Posterior vena cava (tissue), 2 donors: Measurements from ENCODE around the gene FBXL16. TPM values are rescaled to one million over a fixed set of nuclear protein-coding genes. Genes with fewer than 3 reads are reported as not detected.

ENCODE experiments used
- DNase-seq: peaks from one replicate; pipeline ENCODE4 v3.0.0-alpha.2; 2020; ENCODE audit warnings: low spot score
- intact Hi-C, 2 donors: fragments of 100-400 bp; cut with DNase I; formaldehyde crosslinking; loops; one replicate each; pipeline versions ENCODE4 v1.14.1 to v1.14.2; 2022 to 2023
- total RNA-seq, 2 donors: library from RNA; stranded (reverse); fragmentation: NEBNext Ultra II Directional; extraction: Animal tissue kit (Norgen Biotek cat#: 25700); gene quantifications; one replicate each; pipeline ENCODE4 v1.2.1, GENCODE V29; 2021
- donor health status: DM: yes; HTN: yes; CAD: no.
- donor health status: DM: yes; HTN: yes; CAD: no.

FBXL16 gene
- total RNA-seq, 2 donors from 2014 or later: not detected

- no peak for DNase-seq
- intact Hi-C loops: no loop called here
These were observed 32.8 kb downstream of the FBXL16 start for GRCh38 chr16:672851-673250.

DNA sequence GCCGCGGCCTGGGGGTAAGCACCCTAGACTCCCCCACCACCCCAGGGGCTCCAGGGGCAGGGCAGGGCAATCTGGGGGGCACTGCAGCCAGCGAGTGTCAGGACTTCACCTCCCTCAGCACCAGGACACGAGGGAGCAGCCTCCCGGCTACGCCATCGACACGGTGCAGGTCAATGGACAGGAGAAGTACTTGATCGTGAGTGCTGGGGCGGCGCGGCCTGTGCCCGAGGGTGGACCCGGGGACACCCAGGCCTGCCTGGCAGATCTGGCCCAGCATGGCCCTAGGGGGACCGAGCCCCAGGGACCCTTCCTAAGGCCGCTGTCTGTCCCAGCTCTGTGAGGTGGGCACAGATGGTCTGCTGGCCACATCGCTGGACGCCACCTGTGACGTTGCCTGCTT is 33.2 kb downstream of the FBXL16 start:
- intact Hi-C loops: no loop called here
- no peak for DNase-seq

GRCh38 chr16:671353-672131 is 34.1 kb downstream of the FBXL16 start:
- intact Hi-C loops: no loop called here
- no peak for DNase-seq

- no peak for DNase-seq
- intact Hi-C loops: no loop called here
These were observed 34.9 kb downstream of the FBXL16 start for GRCh38 chr16:670485-671352.

- DNase-seq: no peak
- intact Hi-C loops: no loop called here
These were observed 35.9 kb downstream of the FBXL16 start for GRCh38 chr16:669666-670065.

- intact Hi-C loops: no loop called here
- no peak for DNase-seq
These were observed 37.0 kb downstream of the FBXL16 start for GRCh38 chr16:668519-669171.

GRCh38 chr16:667780-668518 is 37.7 kb downstream of the FBXL16 start, which contains the start of gene RHOT2:
TSS of gene RHOT2 (plus strand) at chr16:668132. CDS start at chr16:668200, 68 bp downstream.
- peak; percentile 98 for DNase-seq
- intact Hi-C loops: no loop called here

- intact Hi-C loops: no loop called here
- no peak for DNase-seq
These were observed 38.4 kb downstream of the FBXL16 start for GRCh38 chr16:667113-667779.

- intact Hi-C loops: no loop called here
- no peak for DNase-seq
These were observed 39.0 kb downstream of the FBXL16 start for GRCh38 chr16:666572-666971.

DNA sequence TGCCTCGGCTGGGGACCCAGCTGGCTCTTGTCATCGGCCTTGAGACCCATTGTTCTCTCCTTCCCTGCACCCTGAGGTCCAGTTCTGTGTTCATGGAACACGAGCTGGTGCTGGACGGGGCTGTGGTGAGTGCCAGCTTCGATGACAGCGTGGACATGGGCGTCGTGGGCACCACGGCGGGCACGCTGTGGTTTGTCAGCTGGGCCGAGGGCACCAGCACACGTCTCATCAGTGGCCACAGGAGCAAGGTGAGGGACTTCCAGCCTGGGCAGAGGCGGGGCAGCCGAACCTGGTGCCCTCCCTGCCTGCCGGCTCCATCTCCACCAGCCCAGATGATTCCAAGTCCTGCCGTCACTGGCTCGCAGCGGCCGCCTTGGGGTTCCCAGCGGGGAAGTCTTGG is 43.0 kb downstream of the FBXL16 start:
- intact Hi-C loops: loop anchor here in 1 of 2 donors (5.0 kb wide), 1 partner anchor 85 kb away; no protein-coding TSS in a partner anchor

GRCh38 chr16:662095-662494 is 43.5 kb downstream of the FBXL16 start:
- intact Hi-C loops: loop anchor here in 1 of 2 donors (5.0 kb wide), 1 partner anchor 85 kb away; no protein-coding TSS in a partner anchor
- no peak for DNase-seq

More for the DNA sequence above, 43.0 kb downstream of the FBXL16 start:
- DNase-seq: no peak

DNA sequence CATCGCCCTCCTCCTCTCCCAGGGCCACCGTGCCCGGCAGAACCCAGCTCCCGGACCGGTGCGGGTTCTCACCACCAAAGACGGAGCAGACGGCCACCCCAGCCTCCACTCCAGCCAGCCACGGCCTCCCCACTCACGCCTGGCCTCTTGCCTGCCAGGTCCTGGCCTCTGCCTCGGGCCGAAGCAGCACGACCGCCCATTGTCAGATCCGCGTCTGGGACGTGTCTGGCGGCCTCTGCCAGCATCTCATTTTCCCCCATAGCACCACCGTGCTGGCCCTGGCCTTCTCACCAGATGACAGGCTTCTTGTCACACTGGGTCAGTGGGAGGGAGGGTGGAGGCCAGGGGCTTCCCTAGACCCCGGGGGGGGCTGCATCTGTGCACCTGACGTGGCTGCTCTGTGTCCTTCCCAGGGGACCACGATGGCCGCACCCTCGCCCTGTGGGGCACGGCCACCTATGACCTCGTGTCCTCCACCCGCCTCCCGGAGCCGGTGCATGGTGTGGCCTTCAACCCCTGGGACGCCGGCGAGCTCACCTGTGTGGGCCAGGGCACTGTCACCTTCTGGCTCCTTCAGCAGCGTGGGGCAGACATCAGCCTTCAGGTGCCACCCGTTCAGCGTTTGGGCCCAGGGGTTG is 44.3 kb downstream of the FBXL16 start:
- DNase-seq: no peak
- intact Hi-C loops: loop anchor here in 1 of 2 donors (5.0 kb wide), 1 partner anchor 84 kb away; no protein-coding TSS in a partner anchor

GRCh38 chr16:660459-661183 is 45.0 kb downstream of the FBXL16 start:
- intact Hi-C loops: loop anchor here in 1 of 2 donors (5.0 kb wide), 1 partner anchor 83 kb away; no protein-coding TSS in a partner anchor
- peak; percentile 97 for DNase-seq

DNA sequence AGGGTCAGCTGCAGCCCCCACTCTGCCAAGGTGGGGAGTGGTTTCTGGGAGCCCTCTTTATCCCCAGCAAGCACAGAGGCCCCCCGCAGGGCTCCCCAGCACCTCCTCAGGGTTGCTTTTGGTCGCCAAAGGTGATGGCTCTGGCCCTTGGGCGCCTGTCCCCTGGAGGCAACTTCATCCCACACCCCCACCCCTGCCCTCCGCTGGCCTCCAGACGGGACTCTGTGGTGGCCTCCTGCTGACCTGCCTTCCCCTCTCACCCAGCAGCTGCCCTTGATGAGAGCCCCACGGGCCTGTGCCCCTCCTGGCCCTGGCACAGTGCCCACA is 45.5 kb downstream of the FBXL16 start:
- intact Hi-C loops: loop anchor here in 1 of 2 donors (5.0 kb wide), 1 partner anchor 83 kb away; no protein-coding TSS in a partner anchor
- DNase-seq: no peak

GRCh38 chr16:659618-660017 is 46.0 kb downstream of the FBXL16 start:
- DNase-seq: no peak
- intact Hi-C loops: loop anchor here in 1 of 2 donors (5.0 kb wide), 1 partner anchor 82 kb away; no protein-coding TSS in a partner anchor

DNA sequence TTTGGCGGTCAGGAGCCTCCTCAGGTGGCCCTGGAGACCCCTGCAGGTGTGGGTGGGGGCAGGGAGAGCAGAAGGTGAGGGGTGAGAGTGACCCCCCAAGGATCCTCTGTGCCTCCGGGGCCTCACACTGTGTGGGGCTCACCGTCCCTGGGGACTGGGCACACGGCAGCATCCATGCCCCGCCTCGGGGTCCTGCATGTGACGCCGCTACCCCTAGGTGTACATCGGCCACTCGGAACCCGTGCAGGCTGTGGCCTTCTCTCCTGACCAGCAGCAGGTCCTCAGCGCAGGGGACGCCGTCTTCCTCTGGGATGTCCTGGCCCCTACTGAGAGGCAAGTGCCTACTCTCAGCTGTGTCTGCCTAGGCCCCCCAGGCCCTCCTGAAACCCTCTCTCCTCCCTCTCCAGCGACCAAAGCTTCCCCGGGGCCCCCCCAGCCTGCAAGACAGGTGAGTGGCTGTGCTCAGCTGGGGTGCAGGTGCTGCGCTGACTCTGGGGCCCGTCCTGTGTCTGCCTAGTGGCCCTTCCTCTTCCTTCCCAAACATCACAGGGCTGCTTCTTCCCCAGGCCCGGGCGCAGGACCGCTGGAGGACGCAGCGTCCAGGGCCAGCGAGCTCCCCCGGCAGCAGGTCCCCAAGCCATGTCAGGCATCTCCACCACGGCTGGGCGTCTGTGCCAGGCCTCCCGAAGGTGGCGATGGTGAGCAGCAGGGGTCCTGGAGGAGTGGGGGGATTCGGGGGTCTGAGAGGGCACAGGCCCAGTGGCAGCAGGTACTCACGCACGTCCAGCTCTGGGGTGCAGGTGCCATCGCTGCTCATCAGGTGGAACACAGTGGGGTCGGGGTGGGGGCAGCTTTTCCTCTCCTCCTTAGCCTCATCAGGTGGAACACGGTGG is 46.7 kb downstream of the FBXL16 start:
- no peak for DNase-seq
- intact Hi-C loops: no loop called here
